Ishikawa (cell line): ENCODE measurements around the gene BACE2.

Experiments used
- CEBPB ChIP-seq: IDR thresholded peaks from 2 replicates; pipeline ENCODE4 v1.6.1; 2012
- TCF12 ChIP-seq: IDR thresholded peaks from 2 replicates; pipeline ENCODE4 v1.6.1; 2012; ENCODE audit warnings: low read depth
- YY1 ChIP-seq: IDR thresholded peaks from 2 replicates; pipeline ENCODE4 v1.6.1; 2012; ENCODE audit warnings: low read depth
- TF ChIP-seq, protein P1 (sequence below): IDR thresholded peaks from 2 replicates; pipeline ENCODE4 v1.6.1; 2012; ENCODE audit warnings: low read depth, mild to moderate bottlenecking

DNA sequence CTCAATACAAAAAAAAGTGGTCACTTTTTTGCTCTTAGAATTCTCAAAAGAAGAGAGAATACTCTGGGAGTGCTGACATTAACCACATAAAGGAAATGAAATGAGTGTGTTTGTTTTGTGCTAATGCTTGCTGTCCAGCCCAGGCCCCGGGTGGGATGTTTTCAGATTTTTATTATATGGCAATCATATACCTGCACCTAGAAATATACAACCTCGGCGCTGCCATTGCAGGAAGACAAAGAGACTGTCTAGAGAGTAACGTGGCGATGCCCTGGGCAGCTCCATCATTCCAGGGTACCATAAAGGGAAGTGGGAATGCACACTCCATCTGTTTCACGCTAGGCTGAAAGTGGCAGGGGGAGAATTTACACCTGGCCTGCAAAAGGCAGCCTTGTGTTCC, 7.1 kb downstream of the BACE2 start:
- TF ChIP-seq TCF12 = no peak
- TF ChIP-seq YY1 = no peak
- no peak for TF ChIP-seq CEBPB
- TF ChIP-seq, protein P1, sequence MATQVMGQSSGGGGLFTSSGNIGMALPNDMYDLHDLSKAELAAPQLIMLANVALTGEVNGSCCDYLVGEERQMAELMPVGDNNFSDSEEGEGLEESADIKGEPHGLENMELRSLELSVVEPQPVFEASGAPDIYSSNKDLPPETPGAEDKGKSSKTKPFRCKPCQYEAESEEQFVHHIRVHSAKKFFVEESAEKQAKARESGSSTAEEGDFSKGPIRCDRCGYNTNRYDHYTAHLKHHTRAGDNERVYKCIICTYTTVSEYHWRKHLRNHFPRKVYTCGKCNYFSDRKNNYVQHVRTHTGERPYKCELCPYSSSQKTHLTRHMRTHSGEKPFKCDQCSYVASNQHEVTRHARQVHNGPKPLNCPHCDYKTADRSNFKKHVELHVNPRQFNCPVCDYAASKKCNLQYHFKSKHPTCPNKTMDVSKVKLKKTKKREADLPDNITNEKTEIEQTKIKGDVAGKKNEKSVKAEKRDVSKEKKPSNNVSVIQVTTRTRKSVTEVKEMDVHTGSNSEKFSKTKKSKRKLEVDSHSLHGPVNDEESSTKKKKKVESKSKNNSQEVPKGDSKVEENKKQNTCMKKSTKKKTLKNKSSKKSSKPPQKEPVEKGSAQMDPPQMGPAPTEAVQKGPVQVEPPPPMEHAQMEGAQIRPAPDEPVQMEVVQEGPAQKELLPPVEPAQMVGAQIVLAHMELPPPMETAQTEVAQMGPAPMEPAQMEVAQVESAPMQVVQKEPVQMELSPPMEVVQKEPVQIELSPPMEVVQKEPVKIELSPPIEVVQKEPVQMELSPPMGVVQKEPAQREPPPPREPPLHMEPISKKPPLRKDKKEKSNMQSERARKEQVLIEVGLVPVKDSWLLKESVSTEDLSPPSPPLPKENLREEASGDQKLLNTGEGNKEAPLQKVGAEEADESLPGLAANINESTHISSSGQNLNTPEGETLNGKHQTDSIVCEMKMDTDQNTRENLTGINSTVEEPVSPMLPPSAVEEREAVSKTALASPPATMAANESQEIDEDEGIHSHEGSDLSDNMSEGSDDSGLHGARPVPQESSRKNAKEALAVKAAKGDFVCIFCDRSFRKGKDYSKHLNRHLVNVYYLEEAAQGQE = no peak
